ENCODE data around the gene PCDHGA4. TPM values are rescaled to one million over a fixed set of nuclear protein-coding genes. Genes with fewer than 3 reads are reported as not detected.
A peak's percentile ranks its signal among the peaks of the same experiment; 100 is the strongest.

Gene PCDHGA4
- total and polyA plus RNA-seq, 2 of the 13 experiments (the other 11 are each of a cell fraction or from before 2014, with no cell fraction given) = 0.49 to 0.58 TPM

- peak; percentile 87 for TF ChIP-seq ZNF18 (CRISPR knock-in tag; IDR thresholded peaks at IDR 0.05; ENCODE audit: insufficient replicate concordance)
- TF ChIP-seq SP5 (CRISPR knock-in tag; IDR thresholded peaks at IDR 0.05; ENCODE audit: borderline replicate concordance, low read depth) = peak; percentile 65; the same call in 1 of the 2 replicates
- no peak for TF ChIP-seq FOXP4 (CRISPR knock-in tag; IDR thresholded peaks at IDR 0.05)
- TF ChIP-seq RFX3 (CRISPR knock-in tag; IDR thresholded peaks at IDR 0.05) = no peak
- TF ChIP-seq ZNF713 (CRISPR knock-in tag; IDR thresholded peaks at IDR 0.05) = peak; percentile 97; the same call in 1 of the 2 replicates
- TF ChIP-seq GABPB1 (CRISPR knock-in tag; IDR thresholded peaks at IDR 0.05) = peak; percentile 98
- no peak for TF ChIP-seq MLX (CRISPR knock-in tag; IDR thresholded peaks at IDR 0.05)
- TF ChIP-seq GATAD2A (CRISPR knock-in tag; IDR thresholded peaks at IDR 0.05) = no peak; the same call in 1 of the 2 replicates
- TF ChIP-seq AGO1 (IDR thresholded peaks at IDR 0.05; ENCODE audit: low read depth, low read length, poor library complexity, severe bottlenecking) = peak; percentile 65
- TF ChIP-seq FOXK2 (IDR thresholded peaks at IDR 0.05) = no peak
- no peak for TF ChIP-seq ZFP41 (CRISPR knock-in tag; IDR thresholded peaks at IDR 0.05; ENCODE audit: borderline replicate concordance)
- TF ChIP-seq ZNF660 (CRISPR knock-in tag; IDR thresholded peaks at IDR 0.05; ENCODE audit: borderline replicate concordance, low read depth) = no peak
- TF ChIP-seq, protein P1, sequence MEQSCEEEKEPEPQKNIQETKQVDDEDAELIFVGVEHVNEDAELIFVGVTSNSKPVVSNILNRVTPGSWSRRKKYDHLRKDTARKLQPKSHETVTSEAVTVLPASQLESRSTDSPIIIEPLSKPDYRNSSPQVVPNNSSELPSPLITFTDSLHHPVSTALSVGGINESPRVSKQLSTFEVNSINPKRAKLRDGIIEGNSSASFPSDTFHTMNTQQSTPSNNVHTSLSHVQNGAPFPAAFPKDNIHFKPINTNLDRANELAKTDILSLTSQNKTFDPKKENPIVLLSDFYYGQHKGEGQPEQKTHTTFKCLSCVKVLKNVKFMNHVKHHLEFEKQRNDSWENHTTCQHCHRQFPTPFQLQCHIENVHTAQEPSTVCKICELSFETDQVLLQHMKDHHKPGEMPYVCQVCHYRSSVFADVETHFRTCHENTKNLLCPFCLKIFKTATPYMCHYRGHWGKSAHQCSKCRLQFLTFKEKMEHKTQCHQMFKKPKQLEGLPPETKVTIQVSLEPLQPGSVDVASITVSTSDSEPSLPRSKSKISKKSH (CRISPR knock-in tag; IDR thresholded peaks at IDR 0.05; ENCODE audit: borderline replicate concordance) = peak; percentile 86; the same call in 1 of the 2 replicates
These were observed 34.3 kb upstream of the PCDHGA4 start, which contains the start of gene TAF7 (continued) for GRCh38 chr5:141320225-141321169.

Data from HepG2 (cell line).